ENCODE results near the gene SORCS2. TPM values are rescaled to one million over a fixed set of nuclear protein-coding genes. Genes with fewer than 3 reads are reported as not detected.

SORCS2 gene
- total RNA-seq, 4 donors from 2014 or later: 0.19 to 0.85 (median 0.66) TPM

GRCh38 chr4:7334521-7335275, 142.4 kb downstream of the SORCS2 start:
- no peak for TF ChIP-seq CTCF (IDR thresholded peaks at IDR 0.05; ENCODE audit: low read depth)

GRCh38 chr4:7335344-7336066, 143.2 kb downstream of the SORCS2 start:
- no peak for TF ChIP-seq CTCF (IDR thresholded peaks at IDR 0.05; ENCODE audit: low read depth)

- TF ChIP-seq CTCF (IDR thresholded peaks at IDR 0.05; ENCODE audit: low read depth): no peak
These were observed 143.8 kb downstream of the SORCS2 start for GRCh38 chr4:7336067-7336569.

GRCh38 chr4:7336732-7337131, 144.4 kb downstream of the SORCS2 start:
- no peak for TF ChIP-seq CTCF (IDR thresholded peaks at IDR 0.05; ENCODE audit: low read depth)

GRCh38 chr4:7337196-7338058, 145.1 kb downstream of the SORCS2 start:
- no peak for TF ChIP-seq CTCF (IDR thresholded peaks at IDR 0.05; ENCODE audit: low read depth)

- TF ChIP-seq CTCF (IDR thresholded peaks at IDR 0.05; ENCODE audit: low read depth): no peak
These were observed 145.7 kb downstream of the SORCS2 start for GRCh38 chr4:7338059-7338452.
